ENCODE results near the gene VARS2. TPM values are rescaled to one million over a fixed set of nuclear protein-coding genes. Genes with fewer than 3 reads are reported as not detected.
"Not testable (repeated sequence)": the region's sequence is repeated elsewhere in the genome, so short reads cannot be mapped to it uniquely, and the experiment has no call there.

The VARS2 gene
- total RNA-seq, 1 donor from 2014 or later = 23.5 TPM

GRCh38 chr6:30898750-30899360, 15.2 kb upstream of the VARS2 start:
- no peak for DNase-seq (ENCODE audit: low spot score)

DNA sequence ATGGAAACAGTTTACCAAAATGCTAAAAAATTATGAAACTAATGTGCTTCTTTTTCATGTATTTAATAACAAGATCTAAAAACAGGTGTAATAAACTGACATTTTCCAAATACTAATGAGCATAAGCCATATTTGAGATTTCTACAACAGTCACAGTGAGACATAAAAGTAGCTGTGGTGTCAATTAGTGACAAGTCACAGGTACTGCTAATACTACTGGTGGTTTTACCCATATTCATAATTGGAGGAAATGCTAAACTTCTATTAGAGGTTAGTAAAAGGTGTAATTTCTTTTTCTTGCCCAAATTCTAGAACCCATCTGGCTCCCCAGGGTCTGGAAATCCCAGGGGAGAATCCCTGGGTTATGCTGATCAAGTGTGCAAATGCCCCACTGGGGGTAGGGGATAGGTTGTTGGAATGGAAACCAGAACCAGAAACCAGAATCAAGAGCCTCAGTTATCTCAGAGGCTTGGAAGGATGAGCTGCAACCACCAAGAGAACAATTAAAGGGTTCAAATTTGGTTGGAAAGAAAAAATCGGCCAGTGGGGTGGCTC, 13.1 kb upstream of the VARS2 start:
- no peak for DNase-seq (ENCODE audit: low spot score)

DNA sequence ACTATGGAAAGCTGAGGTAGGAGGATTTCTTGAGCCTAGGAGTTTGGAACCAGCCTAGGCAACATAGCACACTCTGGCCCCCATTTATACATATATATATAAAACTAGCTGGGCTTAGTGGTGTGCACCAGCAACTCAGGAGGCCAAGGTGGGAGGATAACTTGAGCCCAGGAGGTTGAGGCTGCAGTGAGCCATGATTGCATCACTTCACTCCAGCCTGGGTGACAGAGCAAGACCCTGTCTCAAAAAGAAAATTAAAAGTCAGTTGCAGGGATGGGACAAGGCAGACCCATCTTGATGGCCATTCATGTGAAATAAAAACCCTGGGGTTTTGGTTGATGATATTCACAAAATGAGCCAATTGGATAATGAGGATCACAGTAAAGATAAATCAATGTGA, 12.6 kb upstream of the VARS2 start:
- no peak for DNase-seq (ENCODE audit: low spot score)

GRCh38 chr6:30902196-30902595, 11.8 kb upstream of the VARS2 start:
- not testable (repeated sequence) for DNase-seq (ENCODE audit: low spot score)

DNA sequence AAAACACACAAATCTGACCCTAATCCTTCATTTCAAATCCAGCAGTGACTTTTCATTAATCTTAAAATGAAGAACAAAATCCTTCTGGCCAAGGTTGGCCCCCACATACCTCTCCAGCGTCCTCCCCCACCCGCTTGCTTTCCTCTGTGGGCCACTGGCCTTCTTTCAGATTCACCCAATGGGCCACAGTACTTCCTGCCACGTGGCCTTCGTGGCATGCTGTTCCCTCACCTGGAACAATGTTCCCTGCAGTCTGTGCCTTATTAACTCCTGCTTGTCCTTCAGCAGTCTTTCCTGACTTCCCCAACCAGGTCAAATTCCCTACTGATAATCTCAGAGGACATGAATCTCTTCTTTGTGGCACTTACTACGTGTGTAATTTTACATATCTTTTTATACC, 11.3 kb upstream of the VARS2 start:
- no peak for DNase-seq (ENCODE audit: low spot score)

DNA sequence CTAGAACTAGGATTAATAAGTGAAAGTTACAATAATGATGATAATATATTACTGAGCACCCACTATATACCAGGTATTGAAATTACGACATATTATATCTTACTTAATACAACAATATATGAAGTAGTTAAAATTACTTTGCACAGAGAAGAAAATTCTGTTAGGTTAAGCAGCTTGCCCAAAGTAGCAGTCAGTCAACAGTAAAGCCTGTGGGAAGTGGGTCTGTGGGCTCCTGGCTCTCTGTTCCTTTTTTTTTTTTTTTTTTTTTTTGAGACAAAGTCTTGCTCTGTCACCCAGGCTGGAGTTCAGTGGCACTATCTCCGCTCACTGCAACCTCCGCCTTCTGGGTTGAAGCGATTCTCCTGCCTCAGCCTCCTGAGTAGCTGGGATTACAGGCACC, 10.8 kb upstream of the VARS2 start:
- no peak for DNase-seq (ENCODE audit: low spot score)

DNA sequence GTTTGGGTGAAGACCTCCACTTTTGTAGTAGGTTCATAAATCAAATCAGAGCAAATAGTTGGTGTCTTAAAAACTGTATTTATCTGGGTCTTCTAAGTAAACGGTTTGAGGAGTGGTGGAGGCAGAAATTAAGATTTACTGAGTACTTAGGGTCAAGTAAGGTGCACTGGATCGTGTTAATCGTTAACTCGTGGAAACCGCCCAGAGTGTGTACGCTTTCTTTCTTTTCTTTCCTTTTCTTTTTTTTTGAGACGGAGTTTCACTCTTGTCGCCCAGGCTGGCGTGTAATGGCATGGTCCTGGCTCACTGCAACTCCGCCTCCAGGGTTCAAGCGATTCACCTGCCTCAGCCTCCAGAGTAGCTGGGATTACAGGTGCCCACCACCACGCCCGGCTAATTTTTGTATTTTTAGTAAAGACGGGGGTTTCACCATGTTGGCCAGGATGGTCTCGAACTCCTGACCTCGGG, 6.7 kb upstream of the VARS2 start:
- not testable (repeated sequence) for DNase-seq (ENCODE audit: low spot score)

- DNase-seq (ENCODE audit: low spot score) = peak; percentile 98
Observed at GRCh38 chr6:30907758-30908591, 6.1 kb upstream of the VARS2 start, which contains the start of gene GTF2H4. GTF2H4 (plus strand) TSS chr6:30908207.

GRCh38 chr6:30908700-30909099, 5.3 kb upstream of the VARS2 start:
- DNase-seq (ENCODE audit: low spot score) = no peak

DNA sequence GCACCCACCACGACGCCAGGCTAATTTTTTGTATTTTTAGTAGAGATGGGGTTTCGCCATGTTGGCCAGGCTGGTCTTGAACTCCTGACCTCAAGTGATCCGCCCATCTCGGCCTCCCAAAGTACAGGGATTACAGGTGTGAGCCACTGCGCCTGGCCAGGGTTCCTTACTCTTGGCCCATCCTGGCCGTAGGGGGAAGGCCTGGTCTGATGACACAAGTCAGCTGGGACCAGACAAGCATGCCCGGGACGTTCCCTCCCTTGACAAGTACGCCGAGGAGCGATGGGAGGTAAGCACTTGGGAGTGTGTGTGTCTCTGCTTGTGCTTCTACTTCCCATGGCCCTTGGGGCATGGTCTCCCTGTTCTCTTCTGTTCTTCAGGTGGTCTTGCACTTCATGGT, 3.6 kb upstream of the VARS2 start:
- DNase-seq (ENCODE audit: low spot score) = not testable (repeated sequence)

DNA sequence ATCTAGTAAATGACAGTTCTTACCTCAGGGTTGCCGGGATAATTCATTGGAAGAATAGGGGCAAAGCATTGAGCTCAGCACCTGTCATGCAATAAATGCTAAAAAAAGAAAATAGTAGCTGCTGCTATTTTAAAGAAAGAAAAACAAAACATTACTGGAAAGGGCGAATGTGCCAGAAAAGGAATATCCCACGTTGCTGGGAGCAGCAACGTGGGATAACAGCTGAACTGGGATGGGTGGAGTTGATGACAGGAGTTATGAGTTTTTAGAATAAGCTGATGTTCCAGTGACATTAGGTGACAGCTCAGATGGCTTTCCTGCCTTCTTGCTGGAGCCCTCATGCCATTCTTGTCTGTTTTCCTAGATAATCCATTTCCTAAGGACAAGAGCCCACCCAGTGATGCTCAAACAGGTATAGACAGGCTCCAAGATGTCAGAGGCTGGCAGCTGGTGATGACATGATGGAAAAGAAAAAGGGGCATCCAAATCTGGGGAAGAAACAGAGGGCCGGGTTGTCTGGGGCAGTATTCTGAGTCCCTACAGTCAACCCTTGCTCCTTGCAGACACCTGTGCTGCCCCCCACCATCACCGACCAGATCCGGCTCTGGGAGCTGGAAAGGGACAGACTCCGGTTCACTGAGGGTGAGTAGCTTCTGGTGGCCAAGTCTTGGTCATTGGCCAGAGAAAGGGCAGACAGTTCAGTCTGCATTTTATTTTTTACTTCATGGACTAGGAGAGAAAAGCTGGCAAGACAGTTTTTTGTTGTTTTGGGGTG, 1.1 kb upstream of the VARS2 start:
- DNase-seq (ENCODE audit: low spot score) = no peak

- no peak for DNase-seq (ENCODE audit: low spot score)
Observed at GRCh38 chr6:30913721-30914075, 340 bp upstream of the VARS2 start.

DNA sequence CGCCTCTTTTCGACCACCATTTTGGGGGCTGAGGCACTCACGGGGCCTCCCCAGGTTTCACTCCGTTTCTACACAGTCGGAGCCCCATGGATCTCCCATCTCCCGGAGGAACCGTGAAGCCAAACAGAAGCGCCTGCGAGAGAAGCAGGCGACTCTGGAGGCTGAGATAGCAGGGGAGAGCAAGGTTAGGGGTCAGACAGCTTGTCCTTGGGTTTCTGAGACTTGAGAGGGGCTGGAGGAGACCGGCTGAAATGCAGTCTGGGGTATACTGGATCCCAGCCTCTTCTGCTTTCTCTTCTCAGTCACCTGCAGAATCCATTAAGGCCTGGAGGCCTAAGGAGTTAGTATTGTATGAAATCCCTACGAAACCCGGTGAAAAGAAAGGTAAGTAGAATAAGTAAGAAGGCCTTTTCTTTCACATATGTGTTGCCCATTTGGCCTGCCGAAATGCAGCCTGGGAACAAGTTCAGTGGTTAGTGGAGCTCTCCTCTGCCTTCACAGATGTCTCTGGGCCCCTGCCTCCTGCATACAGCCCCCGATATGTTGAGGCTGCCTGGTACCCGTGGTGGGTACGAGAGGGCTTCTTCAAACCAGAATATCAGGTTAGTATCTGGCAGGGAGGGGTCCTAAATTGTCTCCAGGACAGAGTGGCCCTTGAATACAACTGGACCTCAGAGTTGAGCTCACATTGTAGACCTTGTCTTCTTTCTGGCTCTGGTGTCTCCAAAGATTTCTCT, 984 bp downstream of the VARS2 start:
- DNase-seq (ENCODE audit: low spot score) = no peak

DNA sequence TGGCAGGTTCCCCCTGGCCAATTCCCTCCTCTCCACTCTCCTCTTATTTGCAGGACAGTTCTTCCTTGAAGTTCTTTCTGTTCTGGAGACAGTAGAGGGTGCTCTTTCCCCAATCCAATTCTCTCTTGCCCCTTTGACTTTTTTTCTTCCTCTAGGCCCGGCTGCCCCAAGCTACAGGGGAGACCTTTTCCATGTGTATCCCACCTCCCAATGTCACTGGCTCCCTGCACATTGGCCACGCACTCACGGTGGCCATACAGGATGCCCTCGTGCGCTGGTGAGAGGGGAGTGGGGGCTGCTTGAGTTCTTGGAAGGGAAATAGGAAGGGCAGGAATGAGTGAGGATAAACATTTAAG, 1.5 kb downstream of the VARS2 start:
- no peak for DNase-seq (ENCODE audit: low spot score)

GRCh38 chr6:30917041-30917440, 3.0 kb downstream of the VARS2 start:
- DNase-seq (ENCODE audit: low spot score) = no peak

- no peak for DNase-seq (ENCODE audit: low spot score)
Observed at GRCh38 chr6:30917487-30917886, 3.4 kb downstream of the VARS2 start.

DNA sequence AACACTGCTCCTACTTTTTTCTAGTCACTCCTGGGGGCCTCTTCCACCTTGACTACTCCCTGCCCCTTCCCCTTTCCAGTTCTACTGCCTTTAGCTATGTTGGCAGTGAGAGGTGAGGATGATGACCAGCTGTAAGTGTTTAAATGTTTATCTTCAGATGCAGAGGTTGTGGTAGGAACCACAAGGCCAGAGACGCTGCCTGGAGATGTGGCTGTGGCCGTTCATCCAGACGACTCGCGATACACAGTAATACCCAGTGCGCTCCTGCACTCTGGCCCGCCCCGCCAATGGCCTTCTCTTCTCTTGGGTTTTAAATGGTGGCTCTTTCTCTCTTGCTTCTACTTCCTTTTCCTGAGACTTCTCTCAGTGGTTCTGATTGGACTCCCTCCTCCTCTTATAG, 4.6 kb downstream of the VARS2 start:
- no peak for DNase-seq (ENCODE audit: low spot score)

- no peak for DNase-seq (ENCODE audit: low spot score)
Observed at GRCh38 chr6:30922447-30922852, 8.4 kb downstream of the VARS2 start.

DNA sequence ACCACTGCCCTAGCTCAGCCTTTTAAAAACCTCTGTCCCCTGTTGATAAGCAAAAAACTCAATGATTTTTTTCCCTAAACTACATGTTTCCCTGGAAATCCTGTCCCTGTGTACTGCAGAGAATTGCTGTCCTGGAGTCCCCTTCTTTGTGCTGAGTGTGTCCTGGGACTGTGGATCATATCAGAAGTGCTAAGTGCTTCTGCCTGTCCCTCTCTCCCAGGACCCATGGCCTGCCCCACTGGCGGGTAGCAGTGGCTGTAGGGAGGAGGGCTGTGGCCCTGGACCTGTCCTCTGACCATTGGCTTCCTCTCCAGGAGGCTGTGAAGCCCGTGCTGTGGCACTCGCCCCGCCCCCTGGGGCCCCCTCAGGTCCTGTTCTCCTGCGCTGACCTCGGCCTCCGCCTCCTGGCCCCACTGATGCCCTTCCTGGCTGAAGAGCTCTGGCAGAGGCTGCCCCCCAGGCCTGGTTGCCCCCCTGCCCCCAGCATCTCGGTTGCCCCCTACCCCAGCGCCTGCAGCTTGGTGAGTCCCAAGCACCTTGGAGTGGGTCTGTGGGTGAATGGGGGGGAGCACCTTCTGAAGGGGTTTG, 10.1 kb downstream of the VARS2 start:
- not testable (repeated sequence) for DNase-seq (ENCODE audit: low spot score)

DNA sequence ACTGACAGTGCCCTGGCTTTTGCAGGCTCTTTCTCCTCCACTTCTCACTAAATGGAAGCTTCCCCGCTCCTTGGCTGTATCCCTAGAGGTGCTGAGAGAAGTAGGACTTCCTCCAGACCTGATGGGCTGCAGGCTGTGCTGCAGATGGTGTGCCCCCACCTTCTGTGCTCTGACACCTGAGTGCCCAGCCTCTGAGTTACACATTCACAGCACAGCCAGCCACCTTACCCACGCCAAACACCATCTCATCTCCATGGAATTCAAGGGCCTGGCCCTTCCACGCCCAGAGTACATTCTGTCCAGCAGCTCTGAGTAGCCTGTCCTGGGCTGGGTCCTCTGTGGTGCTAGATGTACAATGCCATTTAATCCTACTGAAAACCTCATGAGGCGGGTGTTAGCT, 12.6 kb downstream of the VARS2 start:
- no peak for DNase-seq (ENCODE audit: low spot score)

- not testable (repeated sequence) for DNase-seq (ENCODE audit: low spot score)
Observed at GRCh38 chr6:30927080-30927479, 13.0 kb downstream of the VARS2 start.
